ENCODE results near the gene S100A11. TPM values are rescaled to one million over a fixed set of nuclear protein-coding genes. Genes with fewer than 3 reads are reported as not detected.
A peak's percentile ranks its signal among the peaks of the same experiment; 100 is the strongest.

Gene S100A11
- total RNA-seq, 2 experiments from 2014 or later = 269 to 293 TPM

DNA sequence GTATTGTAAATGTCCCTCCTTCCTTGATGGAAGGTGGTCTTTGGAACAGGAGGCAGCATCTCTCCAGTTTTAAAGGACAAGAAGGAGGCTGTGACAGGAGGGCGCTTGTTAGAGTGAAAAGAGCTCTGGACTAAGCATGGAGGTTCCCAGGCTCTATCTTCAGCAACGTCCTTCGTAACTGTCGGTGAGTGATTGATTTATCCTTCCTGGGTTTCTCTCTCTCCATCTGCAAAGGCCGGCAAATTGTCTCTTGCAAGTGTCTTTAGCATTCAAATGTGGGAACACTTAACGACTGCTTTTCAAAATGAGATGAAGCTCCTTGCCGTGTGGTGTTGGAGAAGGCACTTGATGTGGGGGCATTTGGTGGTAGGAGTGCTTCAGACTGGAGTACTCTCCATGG, 15.2 kb downstream of the S100A11 start:
- H3K9me3 Mint-ChIP-seq (ENCODE audit: insufficient read depth) = no peaks in the 10 kb centered on the region
- ATAC-seq = no peak
- peaks cover 20% of the 10 kb centered on the region for H3K27me3 Mint-ChIP-seq (ENCODE audit: low read depth)
- DNase-seq = no peak
- no peak overlapping the region for H3K27ac Mint-ChIP-seq
- no peaks in the 10 kb centered on the region for H3K4me1 Mint-ChIP-seq (ENCODE audit: low read depth)
- CTCF ChIA-PET = interaction anchor here (1.2 to 1.8 kb wide), 2 partner anchors 13 to 26 kb away, joined by 3 to 5 read pairs; no protein-coding TSS in a partner anchor
- POLR2A ChIA-PET = no interaction called here
- no peak overlapping the region for H3K4me3 Mint-ChIP-seq
- H3K36me3 Mint-ChIP-seq (ENCODE audit: low read depth) = no peaks in the 10 kb centered on the region

DNA sequence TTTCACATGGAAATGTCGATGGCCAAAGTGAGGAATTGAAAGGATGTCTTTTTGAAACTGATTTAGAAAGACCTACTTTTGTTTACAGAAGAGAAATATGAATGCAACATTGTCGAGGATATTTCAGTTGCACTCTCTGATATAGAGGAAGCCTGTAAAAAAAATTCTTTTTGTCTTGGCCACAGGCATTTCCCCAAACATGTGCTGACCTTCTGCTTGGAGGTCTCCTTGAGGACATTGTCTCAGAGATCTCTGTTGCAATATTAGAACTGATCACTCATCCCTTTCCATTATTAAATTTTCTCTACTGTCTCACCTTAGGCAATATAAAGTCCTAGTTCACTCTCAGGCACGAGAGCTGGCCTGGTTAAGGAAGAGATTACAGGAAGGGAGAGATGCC, 16.0 kb downstream of the S100A11 start:
- H3K4me1 Mint-ChIP-seq (ENCODE audit: low read depth) = no peaks in the 10 kb centered on the region
- H3K4me3 Mint-ChIP-seq = no peak overlapping the region
- POLR2A ChIA-PET = no interaction called here
- H3K9me3 Mint-ChIP-seq (ENCODE audit: insufficient read depth) = no peaks in the 10 kb centered on the region
- H3K36me3 Mint-ChIP-seq (ENCODE audit: low read depth) = no peaks in the 10 kb centered on the region
- no peak for DNase-seq
- CTCF ChIA-PET = interaction anchor here (0.7 kb wide), 1 partner anchor 20 kb away, joined by 3 read pairs; no protein-coding TSS in a partner anchor
- H3K27ac Mint-ChIP-seq = no peak overlapping the region
- no peak for ATAC-seq
- H3K27me3 Mint-ChIP-seq (ENCODE audit: low read depth) = peaks cover 17% of the 10 kb centered on the region

DNA sequence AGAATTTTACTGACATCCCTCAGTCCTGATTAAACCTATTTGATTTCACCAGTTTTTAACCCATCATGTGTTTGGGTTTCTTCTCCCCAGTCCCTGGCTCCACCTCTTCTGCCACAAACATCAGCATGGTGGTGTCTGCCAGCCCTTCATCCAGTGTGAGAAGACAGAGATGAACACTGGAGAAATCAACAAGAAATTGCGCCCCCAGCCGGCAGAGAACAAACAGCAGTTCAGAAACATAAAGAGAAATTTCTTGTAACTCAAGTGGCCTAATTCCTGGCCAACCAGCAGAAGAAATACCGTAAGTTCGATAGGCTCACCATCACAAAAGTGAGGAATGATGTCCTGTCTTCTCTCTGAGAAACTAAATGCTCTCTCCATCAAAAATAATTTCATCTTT, 18.3 kb downstream of the S100A11 start:
- H3K27me3 Mint-ChIP-seq (ENCODE audit: low read depth) = peaks cover 23% of the 10 kb centered on the region
- H3K9me3 Mint-ChIP-seq (ENCODE audit: insufficient read depth) = no peaks in the 10 kb centered on the region
- no peak overlapping the region for H3K27ac Mint-ChIP-seq
- ChIA-PET POLR2A (no interaction called here), CTCF (interaction anchor here (0.8 to 8.7 kb wide), 6 partner anchors 9 to 85 kb away, joined by 3 to 116 read pairs (median 4); no protein-coding TSS in a partner anchor)
- H3K36me3 Mint-ChIP-seq (ENCODE audit: low read depth) = no peaks in the 10 kb centered on the region
- DNase-seq = peak; percentile 46
- no peak for ATAC-seq
- H3K4me3 Mint-ChIP-seq = no peak overlapping the region
- H3K4me1 Mint-ChIP-seq (ENCODE audit: low read depth) = peaks cover 3% of the 10 kb centered on the region

- CTCF ChIA-PET = interaction anchor here (1.3 to 8.7 kb wide), 5 partner anchors 15 to 52 kb away, joined by 3 to 116 read pairs (median 27); no protein-coding TSS in a partner anchor
- DNase-seq (no peak), ATAC-seq (no peak)
- Mint-ChIP-seq H3K4me3 (no peak overlapping the region), H3K27ac (no peak overlapping the region), H3K36me3 (ENCODE audit: low read depth) (no peaks in the 10 kb centered on the region), H3K9me3 (ENCODE audit: insufficient read depth) (no peaks in the 10 kb centered on the region), H3K27me3 (ENCODE audit: low read depth) (peaks cover 27% of the 10 kb centered on the region), H3K4me1 (ENCODE audit: low read depth) (peaks cover 5% of the 10 kb centered on the region)
- POLR2A ChIA-PET = no interaction called here
Measured at GRCh38 chr1:152015766-152016165, 21.0 kb downstream of the S100A11 start.

DNA sequence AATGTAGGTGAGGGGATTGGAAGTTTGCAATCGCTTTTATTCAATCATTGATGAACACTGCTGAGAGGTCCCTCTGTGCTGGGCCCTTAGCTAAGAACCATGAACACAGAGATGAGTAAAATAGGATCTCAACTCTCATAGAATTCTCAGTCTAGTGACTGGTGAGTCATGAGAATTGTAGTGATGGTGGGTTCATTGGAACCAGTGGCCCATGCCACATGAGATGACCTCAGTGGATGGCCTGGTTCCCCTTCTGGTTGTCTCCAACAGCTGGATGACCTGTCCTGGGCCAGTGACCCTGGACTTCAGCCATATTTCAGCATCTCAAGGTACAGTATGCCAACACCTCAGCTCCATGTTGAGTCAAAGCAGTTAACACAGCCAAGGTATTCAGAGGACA, 21.9 kb downstream of the S100A11 start:
- CTCF ChIA-PET = interaction anchor here (1.3 to 8.7 kb wide), 5 partner anchors 14 to 51 kb away, joined by 3 to 116 read pairs (median 27); no protein-coding TSS in a partner anchor

GRCh38 chr1:152013664-152014237, 23.1 kb downstream of the S100A11 start:
- DNase-seq = peak; percentile 69
- Mint-ChIP-seq H3K4me1 (ENCODE audit: low read depth) (peaks cover 5% of the 10 kb centered on the region), H3K27ac (no peak overlapping the region), H3K36me3 (ENCODE audit: low read depth) (no peaks in the 10 kb centered on the region), H3K9me3 (ENCODE audit: insufficient read depth) (no peaks in the 10 kb centered on the region), H3K27me3 (ENCODE audit: low read depth) (peaks cover 29% of the 10 kb centered on the region), H3K4me3 (no peak overlapping the region)
- CTCF ChIA-PET = interaction anchor here (0.7 to 8.7 kb wide), 10 partner anchors 12 to 177 kb away, joined by 3 to 116 read pairs (median 4); no protein-coding TSS in a partner anchor
- ATAC-seq = no peak
- POLR2A ChIA-PET = interaction anchor here (0.6 kb wide), 1 partner anchor 11 kb away, joined by 3 read pairs; no protein-coding TSS in a partner anchor

More for the DNA sequence above, 21.9 kb downstream of the S100A11 start:
- H3K36me3 Mint-ChIP-seq (ENCODE audit: low read depth) = no peaks in the 10 kb centered on the region
- H3K4me1 Mint-ChIP-seq (ENCODE audit: low read depth) = peaks cover 5% of the 10 kb centered on the region
- H3K27ac Mint-ChIP-seq = no peak overlapping the region
- DNase-seq (no peak), ATAC-seq (no peak)
- H3K4me3 Mint-ChIP-seq = no peak overlapping the region
- peaks cover 22% of the 10 kb centered on the region for H3K27me3 Mint-ChIP-seq (ENCODE audit: low read depth)
- H3K9me3 Mint-ChIP-seq (ENCODE audit: insufficient read depth) = no peaks in the 10 kb centered on the region
- POLR2A ChIA-PET = interaction anchor here (0.6 kb wide), 1 partner anchor 187 kb away, joined by 3 read pairs; no protein-coding TSS in a partner anchor

GRCh38 chr1:152009691-152010090, 27.1 kb downstream of the S100A11 start:
- H3K36me3 Mint-ChIP-seq (ENCODE audit: low read depth) = no peaks in the 10 kb centered on the region
- POLR2A ChIA-PET = interaction anchor here (0.6 kb wide), 1 partner anchor 80 kb away, joined by 3 read pairs; no protein-coding TSS in a partner anchor
- no peaks in the 10 kb centered on the region for H3K9me3 Mint-ChIP-seq (ENCODE audit: insufficient read depth)
- H3K27ac Mint-ChIP-seq = no peak overlapping the region
- ATAC-seq = no peak
- peaks cover 5% of the 10 kb centered on the region for H3K4me1 Mint-ChIP-seq (ENCODE audit: low read depth)
- CTCF ChIA-PET = interaction anchor here (0.7 to 1.9 kb wide), 8 partner anchors 8 to 76 kb away, joined by 3 to 10 read pairs (median 4); no protein-coding TSS in a partner anchor
- DNase-seq = no peak
- no peak overlapping the region for H3K4me3 Mint-ChIP-seq
- peaks cover 32% of the 10 kb centered on the region for H3K27me3 Mint-ChIP-seq (ENCODE audit: low read depth)

DNA sequence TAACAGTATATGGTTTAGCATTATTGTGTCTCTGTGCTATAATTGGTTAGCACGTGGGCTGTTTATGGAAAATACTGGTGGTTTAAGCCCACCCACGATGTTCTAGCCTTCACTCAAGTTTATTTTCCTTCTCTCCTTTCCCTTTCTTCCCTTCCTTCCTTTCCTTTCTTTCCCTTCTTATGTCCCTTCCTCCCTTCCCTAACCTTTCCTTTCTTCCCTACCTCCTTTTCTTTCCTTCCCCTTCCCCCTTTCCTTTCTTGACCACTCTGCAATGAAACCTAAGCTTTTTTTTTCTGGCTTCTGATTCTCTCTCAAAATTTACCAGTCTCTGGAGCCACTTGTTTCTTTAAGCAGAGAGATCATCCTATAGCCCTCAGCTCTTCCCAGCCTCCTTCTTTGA, 29.8 kb downstream of the S100A11 start:
- H3K27ac Mint-ChIP-seq = no peak overlapping the region
- ATAC-seq (no peak), DNase-seq (no peak)
- ChIA-PET CTCF (interaction anchor here (0.9 kb wide), 1 partner anchor 39 kb away, joined by 4 read pairs; no protein-coding TSS in a partner anchor), POLR2A (interaction anchor here (0.5 kb wide), 1 partner anchor 9 kb away, joined by 3 read pairs; no protein-coding TSS in a partner anchor)
- no peak overlapping the region for H3K4me3 Mint-ChIP-seq
- H3K36me3 Mint-ChIP-seq (ENCODE audit: low read depth) = no peaks in the 10 kb centered on the region
- H3K27me3 Mint-ChIP-seq (ENCODE audit: low read depth) = peaks cover 40% of the 10 kb centered on the region
- H3K4me1 Mint-ChIP-seq (ENCODE audit: low read depth) = peaks cover 3% of the 10 kb centered on the region
- no peaks in the 10 kb centered on the region for H3K9me3 Mint-ChIP-seq (ENCODE audit: insufficient read depth)

DNA sequence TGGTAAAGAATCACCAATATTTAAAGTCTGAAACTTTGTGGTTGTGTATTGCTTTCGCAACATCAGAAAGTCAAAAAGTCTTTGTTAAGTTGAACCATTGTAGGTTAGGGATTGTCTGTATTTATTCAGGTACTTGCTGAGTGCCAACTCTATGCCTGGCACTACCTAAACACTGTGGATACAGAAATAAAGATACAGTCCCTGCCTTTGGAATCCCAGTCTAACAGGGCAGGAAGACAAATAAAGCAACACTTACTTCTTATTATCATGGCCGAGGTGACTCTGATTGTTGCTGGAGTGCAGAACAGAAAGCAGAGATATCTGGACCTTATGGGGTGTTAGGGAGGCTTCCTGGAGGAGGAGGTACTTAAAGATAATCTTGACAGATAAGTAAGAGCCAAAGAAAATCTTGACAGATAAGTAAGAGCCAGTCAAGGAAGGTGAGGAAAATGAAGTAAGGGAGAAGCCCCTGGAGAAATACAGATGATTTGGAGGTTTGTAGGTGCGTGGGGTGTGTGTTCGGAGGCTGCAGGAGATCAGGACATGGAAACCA, 31.4 kb downstream of the S100A11 start:
- no peak for DNase-seq
- CTCF ChIA-PET = interaction anchor here (1.4 to 27.4 kb wide), 4 partner anchors 10 to 70 kb away, joined by 9 to 1011 read pairs (median 186); no protein-coding TSS in a partner anchor
- Mint-ChIP-seq H3K36me3 (ENCODE audit: low read depth) (no peaks in the 10 kb centered on the region), H3K9me3 (ENCODE audit: insufficient read depth) (no peaks in the 10 kb centered on the region), H3K4me3 (no peak overlapping the region), H3K4me1 (ENCODE audit: low read depth) (peaks cover 10% of the 10 kb centered on the region), H3K27ac (no peak overlapping the region), H3K27me3 (ENCODE audit: low read depth) (peaks cover 37% of the 10 kb centered on the region)
- POLR2A ChIA-PET = interaction anchor here (0.7 kb wide), 1 partner anchor 22 kb away, joined by 3 read pairs; no protein-coding TSS in a partner anchor
- no peak for ATAC-seq

DNA sequence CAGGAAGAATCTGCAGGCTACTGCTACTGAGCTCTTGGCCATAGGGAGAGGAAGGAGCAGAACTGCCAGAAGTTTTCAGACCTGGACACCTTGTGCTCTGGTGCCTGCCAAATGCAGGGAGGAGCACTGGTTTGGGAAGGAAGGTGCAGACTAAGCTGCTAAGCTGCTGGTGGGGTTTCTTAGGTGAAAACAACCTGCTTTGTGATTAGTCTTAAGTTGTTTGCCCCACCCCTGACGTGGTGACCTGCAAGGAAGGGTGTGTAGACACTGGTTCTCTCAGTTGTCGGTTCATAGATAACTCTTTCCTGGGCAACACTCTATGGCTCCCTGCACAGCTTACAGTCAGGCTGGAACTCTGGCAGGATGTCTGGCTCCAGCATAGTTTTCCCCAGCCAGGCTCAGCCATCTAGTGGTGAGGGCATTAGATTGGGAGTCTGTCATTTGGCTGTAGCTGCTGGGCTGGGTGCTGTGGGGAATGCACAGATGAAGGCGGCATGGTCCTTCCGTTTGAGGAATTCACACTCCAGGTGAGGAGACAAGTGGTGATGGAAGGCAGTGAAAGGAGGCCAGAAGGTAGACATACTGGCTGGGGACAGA, 32.9 kb downstream of the S100A11 start:
- Mint-ChIP-seq H3K36me3 (ENCODE audit: low read depth) (no peaks in the 10 kb centered on the region), H3K27ac (no peak overlapping the region), H3K9me3 (ENCODE audit: insufficient read depth) (no peaks in the 10 kb centered on the region), H3K27me3 (ENCODE audit: low read depth) (peaks cover 38% of the 10 kb centered on the region), H3K4me1 (ENCODE audit: low read depth) (peaks cover 10% of the 10 kb centered on the region), H3K4me3 (no peak overlapping the region)
- ATAC-seq (no peak), DNase-seq (no peak)
- ChIA-PET CTCF (interaction anchor here (0.7 to 27.4 kb wide), 9 partner anchors 8 to 122 kb away, joined by 3 to 1011 read pairs (median 25); partner anchors contain the start of genes S100A11 and THEM4), POLR2A (no interaction called here)

- no peaks in the 10 kb centered on the region for H3K36me3 Mint-ChIP-seq (ENCODE audit: low read depth)
- no peak overlapping the region for H3K4me3 Mint-ChIP-seq
- no peaks in the 10 kb centered on the region for H3K9me3 Mint-ChIP-seq (ENCODE audit: insufficient read depth)
- CTCF ChIA-PET = interaction anchor here (1.0 to 27.4 kb wide), 12 partner anchors 12 to 409 kb away, joined by 3 to 1011 read pairs (median 20); partner anchors contain the start of genes S100A11 and THEM4
- ATAC-seq (no peak), DNase-seq (no peak)
- peaks cover 34% of the 10 kb centered on the region for H3K27me3 Mint-ChIP-seq (ENCODE audit: low read depth)
- no peak overlapping the region for H3K27ac Mint-ChIP-seq
- H3K4me1 Mint-ChIP-seq (ENCODE audit: low read depth) = peaks cover 10% of the 10 kb centered on the region
- POLR2A ChIA-PET = interaction anchor here (0.7 to 0.8 kb wide), 2 partner anchors 10 to 16 kb away, joined by 3 read pairs; no protein-coding TSS in a partner anchor
Measured at GRCh38 chr1:152002960-152003359, 33.8 kb downstream of the S100A11 start.
